Suprapubic skin (tissue), 4 donors: Measurements from ENCODE around the gene YIPF2. TPM values are rescaled to one million over a fixed set of nuclear protein-coding genes. Genes with fewer than 3 reads are reported as not detected.

ENCODE experiments used
- DNase-seq, 2 donors: peaks; one replicate each; pipeline ENCODE4 v3.0.0-alpha.2; 2019; ENCODE audit warnings: low spot score in 2 of 2
- H3K27ac ChIP-seq: fragments of 200-600 bp; sonication (generic); one replicate; pipeline ENCODE4 v1.5.1; 2019
- H3K27me3 ChIP-seq: fragments of 200-600 bp; sonication (generic); one replicate; pipeline ENCODE4 v1.5.1; 2019
- H3K36me3 ChIP-seq: fragments of 200-600 bp; sonication (generic); one replicate; pipeline ENCODE4 v1.5.1; 2019
- H3K4me1 ChIP-seq: fragments of 200-600 bp; sonication (generic); one replicate; pipeline ENCODE4 v1.5.1; 2019
- H3K4me3 ChIP-seq: fragments of 200-600 bp; sonication (generic); one replicate; pipeline ENCODE4 v1.5.1; 2019; ENCODE audit warnings: mild to moderate bottlenecking
- H3K9me3 ChIP-seq: fragments of 200-600 bp; sonication (generic); one replicate; pipeline ENCODE4 v1.5.1; 2019
- CTCF ChIP-seq, 2 donors: fragments of 200-600 bp in 1 of 2; fragments of 450-650 bp in 1 of 2; sonication (generic) in 1 of 2; IDR thresholded peaks; one replicate each; pipeline ENCODE4 v1.5.1; 2016 to 2019; ENCODE audit warnings: antibody characterized with exemption in 2 of 2, mild to moderate bottlenecking in 1 of 2, moderate library complexity in 1 of 2
- EP300 ChIP-seq: sonication (generic); formaldehyde crosslinking; IDR thresholded peaks from one replicate; pipeline ENCODE4 v1.6.1; 2017; ENCODE audit warnings: antibody characterized with exemption
- POLR2A ChIP-seq, 2 donors: fragments of 450-650 bp; IDR thresholded peaks; one replicate each; pipeline ENCODE4 v1.6.1; 2017; ENCODE audit warnings: antibody characterized with exemption in 2 of 2, mild to moderate bottlenecking in 2 of 2, moderate library complexity in 2 of 2
- POLR2AphosphoS5 ChIP-seq, 3 donors: sonication (generic); formaldehyde crosslinking; IDR thresholded peaks; one replicate each; pipeline ENCODE4 v1.6.1; 2017; ENCODE audit warnings: antibody characterized with exemption in 3 of 3
- WGBS: methylation state at CpG from one replicate; pipeline ENCODE4 v1.1.5; 2018; 5-methylcytosine and 5-hydroxymethylcytosine counted together
- total RNA-seq, 4 donors: library from RNA; depleted of rRNA; stranded (reverse); fragments of >200 nt; gene quantifications; one replicate each; pipeline ENCODE4 v1.1.0, GENCODE V29; 2016

The YIPF2 gene
- total RNA-seq, 4 donors from 2014 or later = 32.4 to 68.0 (median 50.2) TPM

GRCh38 chr19:10918359-10918758, 10.1 kb downstream of the YIPF2 start:
- peaks cover 9% of the 10 kb centered on the region for H3K4me1 ChIP-seq
- H3K4me3 ChIP-seq = no peak overlapping the region
- H3K27me3 ChIP-seq = no peaks in the 10 kb centered on the region
- 92% methylated on average over 11 of the region's 11 CpGs for WGBS
- no peaks in the 10 kb centered on the region for H3K9me3 ChIP-seq
- no peak for DNase-seq
- peaks cover 95% of the 10 kb centered on the region for H3K36me3 ChIP-seq
- no peak overlapping the region for H3K27ac ChIP-seq
- TF ChIP-seq EP300 = no peak
- TF ChIP-seq CTCF (IDR thresholded peaks at IDR 0.05) = no peak
- TF ChIP-seq POLR2AphosphoS5 (IDR thresholded peaks at IDR 0.05) = no peak

GRCh38 chr19:10916602-10917001, 11.8 kb downstream of the YIPF2 start:
- no peak for TF ChIP-seq POLR2AphosphoS5 (IDR thresholded peaks at IDR 0.05)
- no peak for TF ChIP-seq CTCF (IDR thresholded peaks at IDR 0.05)
- TF ChIP-seq EP300 = no peak
- TF ChIP-seq POLR2A (IDR thresholded peaks at IDR 0.05) = no peak
- no peaks in the 10 kb centered on the region for H3K9me3 ChIP-seq
- H3K4me3 ChIP-seq = no peak overlapping the region
- no peaks in the 10 kb centered on the region for H3K27me3 ChIP-seq
- peaks cover 95% of the 10 kb centered on the region for H3K36me3 ChIP-seq
- H3K27ac ChIP-seq = no peak overlapping the region
- H3K4me1 ChIP-seq = peaks cover 9% of the 10 kb centered on the region
- DNase-seq = no peak
- 100% methylated on average over 1 of the region's 6 CpGs for WGBS

- no peak overlapping the region for H3K4me3 ChIP-seq
- H3K27ac ChIP-seq = peak overlapping the region; percentile 56
- no peaks in the 10 kb centered on the region for H3K9me3 ChIP-seq
- H3K27me3 ChIP-seq = no peaks in the 10 kb centered on the region
- TF ChIP-seq CTCF (IDR thresholded peaks at IDR 0.05) = no peak
- TF ChIP-seq POLR2AphosphoS5 (IDR thresholded peaks at IDR 0.05) = peak in 1 of 3 donors; percentile 32
- no peak for TF ChIP-seq EP300
- no peak for TF ChIP-seq POLR2A (IDR thresholded peaks at IDR 0.05)
- peaks cover 9% of the 10 kb centered on the region for H3K4me1 ChIP-seq
- peaks cover 95% of the 10 kb centered on the region for H3K36me3 ChIP-seq
- DNase-seq = peak in 1 of 2 donors; percentile 90
- WGBS = 78% methylated on average over 5 of the region's 19 CpGs
Measured at GRCh38 chr19:10915130-10916091, 13.0 kb downstream of the YIPF2 start.

- Histone ChIP-seq H3K36me3 (peaks cover 94% of the 10 kb centered on the region), H3K4me1 (peaks cover 9% of the 10 kb centered on the region), H3K27me3 (no peaks in the 10 kb centered on the region), H3K27ac (no peak overlapping the region), H3K4me3 (no peak overlapping the region), H3K9me3 (no peaks in the 10 kb centered on the region)
- no peak for DNase-seq
- TF ChIP-seq POLR2AphosphoS5 (IDR thresholded peaks at IDR 0.05) = no peak
- TF ChIP-seq EP300 = no peak
- TF ChIP-seq POLR2A (IDR thresholded peaks at IDR 0.05) = no peak
- no peak for TF ChIP-seq CTCF (IDR thresholded peaks at IDR 0.05)
- 93% methylated on average over 15 of the region's 24 CpGs for WGBS
Measured at GRCh38 chr19:10913716-10914340, 14.6 kb downstream of the YIPF2 start.

GRCh38 chr19:10912619-10913018, 15.8 kb downstream of the YIPF2 start:
- no peaks in the 10 kb centered on the region for H3K9me3 ChIP-seq
- H3K36me3 ChIP-seq = peaks cover 93% of the 10 kb centered on the region

More at GRCh38 chr19:10912619-10913018, 15.8 kb downstream of the YIPF2 start:
- no peak overlapping the region for H3K27ac ChIP-seq
- TF ChIP-seq POLR2A (IDR thresholded peaks at IDR 0.05) (no peak), POLR2AphosphoS5 (IDR thresholded peaks at IDR 0.05) (no peak), CTCF (IDR thresholded peaks at IDR 0.05) (no peak), EP300 (no peak)
- DNase-seq = no peak
- 96% methylated on average over 18 of the region's 18 CpGs for WGBS
- no peaks in the 10 kb centered on the region for H3K27me3 ChIP-seq
- peaks cover 9% of the 10 kb centered on the region for H3K4me1 ChIP-seq
- no peak overlapping the region for H3K4me3 ChIP-seq
